DOHH2 (cell line): ENCODE results near the gene WNK1.

Source experiments
- EZH2phosphoT487 ChIP-seq: fragments of 200-600 bp; sonication (generic); IDR thresholded peaks from 2 replicates; pipeline ENCODE4 v1.6.1; 2017; ENCODE audit warnings: borderline replicate concordance, mild to moderate bottlenecking, antibody characterized with exemption, low read length, moderate library complexity, mixed read lengths
- TF ChIP-seq, protein P1 (sequence below): fragments of 200-600 bp; sonication (generic); IDR thresholded peaks from one replicate; pipeline ENCODE4 v1.5.1; 2014; ENCODE audit warnings: antibody characterized with exemption, mild to moderate bottlenecking, low read depth, low read length; ENCODE audit not compliant: poor library complexity, severe bottlenecking

GRCh38 chr12:738712-739111 lies 13.7 kb upstream of the WNK1 start:
- TF ChIP-seq, protein P1, sequence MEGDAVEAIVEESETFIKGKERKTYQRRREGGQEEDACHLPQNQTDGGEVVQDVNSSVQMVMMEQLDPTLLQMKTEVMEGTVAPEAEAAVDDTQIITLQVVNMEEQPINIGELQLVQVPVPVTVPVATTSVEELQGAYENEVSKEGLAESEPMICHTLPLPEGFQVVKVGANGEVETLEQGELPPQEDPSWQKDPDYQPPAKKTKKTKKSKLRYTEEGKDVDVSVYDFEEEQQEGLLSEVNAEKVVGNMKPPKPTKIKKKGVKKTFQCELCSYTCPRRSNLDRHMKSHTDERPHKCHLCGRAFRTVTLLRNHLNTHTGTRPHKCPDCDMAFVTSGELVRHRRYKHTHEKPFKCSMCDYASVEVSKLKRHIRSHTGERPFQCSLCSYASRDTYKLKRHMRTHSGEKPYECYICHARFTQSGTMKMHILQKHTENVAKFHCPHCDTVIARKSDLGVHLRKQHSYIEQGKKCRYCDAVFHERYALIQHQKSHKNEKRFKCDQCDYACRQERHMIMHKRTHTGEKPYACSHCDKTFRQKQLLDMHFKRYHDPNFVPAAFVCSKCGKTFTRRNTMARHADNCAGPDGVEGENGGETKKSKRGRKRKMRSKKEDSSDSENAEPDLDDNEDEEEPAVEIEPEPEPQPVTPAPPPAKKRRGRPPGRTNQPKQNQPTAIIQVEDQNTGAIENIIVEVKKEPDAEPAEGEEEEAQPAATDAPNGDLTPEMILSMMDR: no peak
- TF ChIP-seq EZH2phosphoT487: no peak
